ENCODE data around the gene PLEKHJ1. TPM values are rescaled to one million over a fixed set of nuclear protein-coding genes. Genes with fewer than 3 reads are reported as not detected.
A peak's percentile ranks its signal among the peaks of the same experiment; 100 is the strongest.

Gene PLEKHJ1
- total RNA-seq, 1 experiment from 2014 or later: 119 TPM

DNA sequence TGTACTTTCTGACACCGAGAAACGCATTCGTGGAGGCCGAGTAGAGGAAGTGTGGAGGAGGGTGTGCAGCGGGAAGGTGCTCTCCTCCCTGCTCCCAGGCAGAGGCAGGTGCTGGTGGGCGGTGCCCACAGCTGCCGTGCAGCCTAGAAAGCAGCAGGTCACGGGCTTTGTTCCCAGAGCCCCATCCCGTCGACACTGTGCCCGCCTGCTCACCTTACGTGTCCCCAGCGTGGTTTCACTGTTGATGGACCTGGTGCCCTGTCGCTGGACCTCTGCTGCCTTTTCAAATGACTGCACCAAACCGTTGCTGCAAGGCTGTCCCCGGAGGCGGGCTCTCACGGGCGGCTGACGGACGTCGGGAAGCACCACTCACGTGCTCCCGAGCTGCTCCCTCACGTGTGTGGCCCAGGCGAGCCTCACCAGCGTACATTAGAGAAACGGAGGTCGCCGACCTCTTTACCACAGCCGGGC is 20.8 kb downstream of the PLEKHJ1 start:
- no peaks in the 10 kb centered on the region for H3K9me3 Mint-ChIP-seq (ENCODE audit: unreplicated experiment)
- H3K27ac Mint-ChIP-seq (ENCODE audit: unreplicated experiment): no peak overlapping the region
- Histone ChIP-seq H3K36me3 (ENCODE audit: control insufficient read depth, insufficient read depth, low read length) (peaks cover 10% of the 10 kb centered on the region), H3K27me3 (replicated peaks; ENCODE audit: control insufficient read depth, insufficient read depth, low read length) (no peaks in the 10 kb centered on the region), H3K9me3 (no peaks in the 10 kb centered on the region), H3K4me1 (peaks cover 24% of the 10 kb centered on the region), H3K4me3 (ENCODE audit: low read depth, low read length) (no peak overlapping the region)
- POLR2A ChIA-PET: no interaction called here
- TF ChIP-seq, protein P1, sequence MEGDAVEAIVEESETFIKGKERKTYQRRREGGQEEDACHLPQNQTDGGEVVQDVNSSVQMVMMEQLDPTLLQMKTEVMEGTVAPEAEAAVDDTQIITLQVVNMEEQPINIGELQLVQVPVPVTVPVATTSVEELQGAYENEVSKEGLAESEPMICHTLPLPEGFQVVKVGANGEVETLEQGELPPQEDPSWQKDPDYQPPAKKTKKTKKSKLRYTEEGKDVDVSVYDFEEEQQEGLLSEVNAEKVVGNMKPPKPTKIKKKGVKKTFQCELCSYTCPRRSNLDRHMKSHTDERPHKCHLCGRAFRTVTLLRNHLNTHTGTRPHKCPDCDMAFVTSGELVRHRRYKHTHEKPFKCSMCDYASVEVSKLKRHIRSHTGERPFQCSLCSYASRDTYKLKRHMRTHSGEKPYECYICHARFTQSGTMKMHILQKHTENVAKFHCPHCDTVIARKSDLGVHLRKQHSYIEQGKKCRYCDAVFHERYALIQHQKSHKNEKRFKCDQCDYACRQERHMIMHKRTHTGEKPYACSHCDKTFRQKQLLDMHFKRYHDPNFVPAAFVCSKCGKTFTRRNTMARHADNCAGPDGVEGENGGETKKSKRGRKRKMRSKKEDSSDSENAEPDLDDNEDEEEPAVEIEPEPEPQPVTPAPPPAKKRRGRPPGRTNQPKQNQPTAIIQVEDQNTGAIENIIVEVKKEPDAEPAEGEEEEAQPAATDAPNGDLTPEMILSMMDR (IDR thresholded peaks at IDR 0.05; ENCODE audit: insufficient read depth in 1 of 2, low read depth in 1 of 2, low read length in 1 of 2, severe bottlenecking in 1 of 2, unreplicated experiment in 1 of 2): no peak
- peaks cover 6% of the 10 kb centered on the region for H3K4me1 Mint-ChIP-seq (ENCODE audit: low read depth, unreplicated experiment)
- DNase-seq: no peak
- intact Hi-C loops (cut with micrococcal nuclease; ENCODE audit: unreplicated experiment): loop anchor here (10.0 kb wide), 1 partner anchor 51 kb away; the partner anchor contains the start of gene DOT1L
- H3K4me3 Mint-ChIP-seq (ENCODE audit: unreplicated experiment): no peak overlapping the region
- H3K36me3 Mint-ChIP-seq (ENCODE audit: insufficient read depth, unreplicated experiment): peaks cover 97% of the 10 kb centered on the region
- BruUV-seq (replicated peaks): no TSS peak
- H3K27me3 Mint-ChIP-seq (ENCODE audit: insufficient read depth, unreplicated experiment): no peaks in the 10 kb centered on the region
- CTCF ChIA-PET: no interaction called here

DNA sequence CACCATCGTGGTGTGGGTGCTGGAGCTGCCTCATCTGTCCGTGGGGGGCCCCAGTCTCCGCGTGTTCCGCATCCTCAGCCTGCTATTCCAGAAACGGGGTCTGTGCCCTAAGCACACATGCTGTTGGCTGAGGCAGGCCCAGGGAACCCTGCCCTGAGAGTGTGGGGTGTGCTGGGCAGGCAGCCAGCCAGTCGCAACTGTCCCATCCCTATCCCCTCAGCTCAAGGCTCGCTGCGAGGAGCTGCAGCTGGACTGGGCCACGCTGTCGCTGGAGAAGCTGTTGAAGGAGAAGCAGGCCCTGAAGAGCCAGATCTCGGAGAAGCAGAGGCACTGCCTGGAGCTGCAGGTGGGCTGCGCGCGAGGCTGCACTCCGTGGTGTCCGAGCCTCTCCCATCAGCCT is 21.9 kb downstream of the PLEKHJ1 start:
- Mint-ChIP-seq H3K27me3 (ENCODE audit: insufficient read depth, unreplicated experiment) (no peaks in the 10 kb centered on the region), H3K9me3 (ENCODE audit: unreplicated experiment) (no peaks in the 10 kb centered on the region), H3K36me3 (ENCODE audit: insufficient read depth, unreplicated experiment) (peaks cover 87% of the 10 kb centered on the region), H3K4me1 (ENCODE audit: low read depth, unreplicated experiment) (peaks cover 6% of the 10 kb centered on the region), H3K4me3 (ENCODE audit: unreplicated experiment) (no peak overlapping the region), H3K27ac (ENCODE audit: unreplicated experiment) (no peak overlapping the region)
- no peaks in the 10 kb centered on the region for H3K27me3 ChIP-seq (replicated peaks; ENCODE audit: control insufficient read depth, insufficient read depth, low read length)
- H3K9me3 ChIP-seq: no peaks in the 10 kb centered on the region
- BruUV-seq (replicated peaks): no TSS peak
- H3K4me3 ChIP-seq (ENCODE audit: low read depth, low read length): no peak overlapping the region
- TF ChIP-seq, protein P1 (IDR thresholded peaks at IDR 0.05; ENCODE audit: insufficient read depth in 1 of 2, low read depth in 1 of 2, low read length in 1 of 2, severe bottlenecking in 1 of 2, unreplicated experiment in 1 of 2): no peak
- intact Hi-C loops (cut with micrococcal nuclease; ENCODE audit: unreplicated experiment): loop anchor here (10.0 kb wide), 1 partner anchor 49 kb away; the partner anchor contains the start of gene DOT1L
- ChIA-PET POLR2A (no interaction called here), CTCF (no interaction called here)
- DNase-seq: no peak
- peaks cover 10% of the 10 kb centered on the region for H3K36me3 ChIP-seq (ENCODE audit: control insufficient read depth, insufficient read depth, low read length)
- H3K4me1 ChIP-seq: peaks cover 24% of the 10 kb centered on the region

GRCh38 chr19:2213799-2214198 is 22.3 kb downstream of the PLEKHJ1 start:
- no peaks in the 10 kb centered on the region for H3K9me3 Mint-ChIP-seq (ENCODE audit: unreplicated experiment)
- POLR2A ChIA-PET: interaction anchor here (0.6 to 1.1 kb wide), 2 partner anchors 35 to 41 kb away, joined by 3 to 7 read pairs; partner anchors contain the start of gene AMH
- Histone ChIP-seq H3K27me3 (replicated peaks; ENCODE audit: control insufficient read depth, insufficient read depth, low read length) (no peaks in the 10 kb centered on the region), H3K4me1 (peaks cover 24% of the 10 kb centered on the region), H3K4me3 (ENCODE audit: low read depth, low read length) (no peak overlapping the region), H3K9me3 (no peaks in the 10 kb centered on the region), H3K36me3 (ENCODE audit: control insufficient read depth, insufficient read depth, low read length) (peaks cover 10% of the 10 kb centered on the region)
- H3K4me1 Mint-ChIP-seq (ENCODE audit: low read depth, unreplicated experiment): peaks cover 6% of the 10 kb centered on the region
- peak overlapping the region; percentile 57 for H3K27ac Mint-ChIP-seq (ENCODE audit: unreplicated experiment)
- BruUV-seq (replicated peaks): no TSS peak
- DNase-seq: no peak
- intact Hi-C loops (cut with micrococcal nuclease; ENCODE audit: unreplicated experiment): loop anchor here (10.0 kb wide), 1 partner anchor 49 kb away; the partner anchor contains the start of gene DOT1L
- H3K36me3 Mint-ChIP-seq (ENCODE audit: insufficient read depth, unreplicated experiment): peaks cover 83% of the 10 kb centered on the region
- CTCF ChIA-PET: no interaction called here
- no peaks in the 10 kb centered on the region for H3K27me3 Mint-ChIP-seq (ENCODE audit: insufficient read depth, unreplicated experiment)
- no peak overlapping the region for H3K4me3 Mint-ChIP-seq (ENCODE audit: unreplicated experiment)
- TF ChIP-seq, protein P1 (IDR thresholded peaks at IDR 0.05; ENCODE audit: insufficient read depth in 1 of 2, low read depth in 1 of 2, low read length in 1 of 2, severe bottlenecking in 1 of 2, unreplicated experiment in 1 of 2): no peak

Data from Caco-2 (cell line).